Esophagus squamous epithelium (tissue), 4 donors: ENCODE measurements around the gene SIPA1.

ENCODE experiments used
- POLR2A ChIP-seq, 4 donors: fragments of 450-650 bp; IDR thresholded peaks; one replicate each; pipeline ENCODE4 v1.6.1; 2017; ENCODE audit warnings: antibody characterized with exemption in 4 of 4, mild to moderate bottlenecking in 4 of 4, moderate library complexity in 3 of 4
- TF ChIP-seq, protein P1 (sequence below), 6 experiments: fragments of 450-650 bp in 4 of 6; fragments of 200-600 bp in 2 of 6; sonication (generic) in 2 of 6; IDR thresholded peaks; one replicate each; pipeline ENCODE4 v1.5.1; 2016 to 2019; ENCODE audit warnings: antibody characterized with exemption in 6 of 6, mild to moderate bottlenecking in 4 of 6, moderate library complexity in 4 of 6

DNA sequence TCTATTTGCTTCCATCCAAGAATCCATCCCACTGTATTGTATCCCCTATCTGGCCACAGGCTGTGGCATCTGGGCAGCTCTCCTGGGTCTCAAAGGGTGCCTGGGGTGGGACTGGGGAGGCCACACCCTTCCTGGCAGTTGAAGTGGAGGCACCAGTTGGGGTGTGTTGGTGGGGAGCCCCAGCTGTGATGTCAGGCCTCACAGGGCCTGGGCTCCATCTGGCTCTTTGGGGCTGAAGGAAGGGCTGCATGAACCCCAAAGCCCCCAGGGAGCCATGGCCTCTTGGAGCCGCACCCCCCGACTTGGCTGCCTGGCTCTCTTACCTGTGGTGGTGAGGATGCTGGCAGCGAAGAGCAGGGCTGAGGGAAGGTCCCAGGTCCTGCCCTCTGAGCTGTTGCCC lies 42.8 kb upstream of the SIPA1 start:
- TF ChIP-seq POLR2A (IDR thresholded peaks at IDR 0.05) = no peak
- TF ChIP-seq, protein P1, sequence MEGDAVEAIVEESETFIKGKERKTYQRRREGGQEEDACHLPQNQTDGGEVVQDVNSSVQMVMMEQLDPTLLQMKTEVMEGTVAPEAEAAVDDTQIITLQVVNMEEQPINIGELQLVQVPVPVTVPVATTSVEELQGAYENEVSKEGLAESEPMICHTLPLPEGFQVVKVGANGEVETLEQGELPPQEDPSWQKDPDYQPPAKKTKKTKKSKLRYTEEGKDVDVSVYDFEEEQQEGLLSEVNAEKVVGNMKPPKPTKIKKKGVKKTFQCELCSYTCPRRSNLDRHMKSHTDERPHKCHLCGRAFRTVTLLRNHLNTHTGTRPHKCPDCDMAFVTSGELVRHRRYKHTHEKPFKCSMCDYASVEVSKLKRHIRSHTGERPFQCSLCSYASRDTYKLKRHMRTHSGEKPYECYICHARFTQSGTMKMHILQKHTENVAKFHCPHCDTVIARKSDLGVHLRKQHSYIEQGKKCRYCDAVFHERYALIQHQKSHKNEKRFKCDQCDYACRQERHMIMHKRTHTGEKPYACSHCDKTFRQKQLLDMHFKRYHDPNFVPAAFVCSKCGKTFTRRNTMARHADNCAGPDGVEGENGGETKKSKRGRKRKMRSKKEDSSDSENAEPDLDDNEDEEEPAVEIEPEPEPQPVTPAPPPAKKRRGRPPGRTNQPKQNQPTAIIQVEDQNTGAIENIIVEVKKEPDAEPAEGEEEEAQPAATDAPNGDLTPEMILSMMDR (IDR thresholded peaks at IDR 0.05) = no peak
